Astrocyte (in vitro differentiated cells and primary cell): Measurements from ENCODE around the gene RYR2. TPM values are rescaled to one million over a fixed set of nuclear protein-coding genes. Genes with fewer than 3 reads are reported as not detected.
A peak's percentile ranks its signal among the peaks of the same experiment; 100 is the strongest.

Experiments
- DNase-seq: peaks from one replicate; pipeline ENCODE4 v3.0.0-alpha.2; 2010; ENCODE audit warnings: low read depth
- FAIRE-seq: peaks from 2 replicates; lab custom pipeline; 2011; peaks lifted over from hg19 to GRCh38; lab: Jason Lieb, UNC
- H2AFZ ChIP-seq: 2 replicates; pipeline ENCODE4 v1.6.0; 2012; ENCODE audit warnings: low read depth, low read length, inconsistent platforms
- H3K27ac ChIP-seq: 2 replicates; pipeline ENCODE4 v1.5.1; 2011; ENCODE audit warnings: low read depth, low read length, inconsistent platforms
- H3K27me3 ChIP-seq: 2 replicates; pipeline ENCODE4 v1.6.0; 2011; ENCODE audit warnings: low read length, inconsistent platforms; ENCODE audit not compliant: insufficient read depth
- H3K36me3 ChIP-seq: 2 replicates; pipeline ENCODE4 v1.5.1; 2011; ENCODE audit warnings: low read length, inconsistent platforms; ENCODE audit not compliant: insufficient read depth
- H3K4me1 ChIP-seq: 2 replicates; pipeline ENCODE4 v1.5.1; 2011; ENCODE audit warnings: low read length, inconsistent platforms; ENCODE audit not compliant: insufficient read depth
- H3K4me2 ChIP-seq: 2 replicates; pipeline ENCODE4 v1.6.0; 2012; ENCODE audit warnings: low read length, inconsistent platforms
- H3K4me3 ChIP-seq: 2 replicates; pipeline ENCODE4 v1.5.1; 2011; ENCODE audit warnings: low read depth, mild to moderate bottlenecking, low read length, inconsistent platforms; ENCODE audit not compliant: insufficient read depth
- H3K79me2 ChIP-seq: 2 replicates; pipeline ENCODE4 v1.6.0; 2012; ENCODE audit warnings: mild to moderate bottlenecking, low read length, inconsistent platforms; ENCODE audit not compliant: insufficient read depth
- H3K9ac ChIP-seq: 2 replicates; pipeline ENCODE4 v1.6.0; 2012; ENCODE audit warnings: mild to moderate bottlenecking, low read length, inconsistent platforms
- H3K9me3 ChIP-seq: 2 replicates; pipeline ENCODE4 v1.5.1; 2012; ENCODE audit warnings: low read depth, mild to moderate bottlenecking, low read length, inconsistent platforms; ENCODE audit not compliant: insufficient read depth
- H4K20me1 ChIP-seq: 2 replicates; pipeline ENCODE4 v1.6.0; 2012; ENCODE audit warnings: low read length, inconsistent platforms; ENCODE audit not compliant: insufficient read depth
- H3K27ac Mint-ChIP-seq: one replicate; pipeline ENCODE4 v1.8.0; 2021; ENCODE audit warnings: mild to moderate bottlenecking, mixed read lengths; ENCODE audit not compliant: unreplicated experiment
- H3K27me3 Mint-ChIP-seq: one replicate; pipeline ENCODE4 v1.8.0; 2021; ENCODE audit warnings: low read depth, mixed read lengths; ENCODE audit not compliant: unreplicated experiment
- H3K36me3 Mint-ChIP-seq: one replicate; pipeline ENCODE4 v1.8.0; 2021; ENCODE audit warnings: low read depth, mixed read lengths; ENCODE audit not compliant: unreplicated experiment
- H3K4me1 Mint-ChIP-seq: one replicate; pipeline ENCODE4 v1.8.0; 2021; ENCODE audit warnings: low read depth, mixed read lengths; ENCODE audit not compliant: unreplicated experiment
- H3K4me3 Mint-ChIP-seq: one replicate; pipeline ENCODE4 v1.8.0; 2021; ENCODE audit warnings: mild to moderate bottlenecking, moderate library complexity, mixed read lengths; ENCODE audit not compliant: unreplicated experiment
- H3K9me3 Mint-ChIP-seq: one replicate; pipeline ENCODE4 v1.8.0; 2021; ENCODE audit warnings: mild to moderate bottlenecking, mixed read lengths; ENCODE audit not compliant: unreplicated experiment
- CTCF ChIP-seq: IDR thresholded peaks from 2 replicates; pipeline ENCODE4 v1.5.1; 2011; ENCODE audit warnings: low read depth, mild to moderate bottlenecking, inconsistent platforms, low read length, moderate library complexity; ENCODE audit not compliant: insufficient read depth
- EZH2 ChIP-seq: IDR thresholded peaks from 2 replicates; pipeline ENCODE4 v1.6.1; 2012; ENCODE audit warnings: mild to moderate bottlenecking, low read length, inconsistent platforms; ENCODE audit not compliant: insufficient read depth
- total RNA-seq: library from RNA; stranded (reverse); gene quantifications from 2 replicates; pipeline ENCODE4 v1.2.1, GENCODE V29; 2021

RYR2 gene
- total RNA-seq, 1 donor from 2014 or later, result 0.30 TPM

- peaks cover 9% of the 10 kb centered on the region for H3K9me3 Mint-ChIP-seq
Measured at GRCh38 chr1:236997361-236997760, 44.6 kb upstream of the RYR2 start.

GRCh38 chr1:236997882-236998281 lies 44.1 kb upstream of the RYR2 start:
- peaks cover 10% of the 10 kb centered on the region for H3K27me3 Mint-ChIP-seq
- H3K9ac ChIP-seq, result no peak overlapping the region
- no peaks in the 10 kb centered on the region for H3K79me2 ChIP-seq
- no peaks in the 10 kb centered on the region for H3K4me1 ChIP-seq
- no peak overlapping the region for H3K4me3 ChIP-seq
- DNase-seq (no peak), FAIRE-seq (no peak)
- H3K4me3 Mint-ChIP-seq, result no peak overlapping the region
- no peaks in the 10 kb centered on the region for H3K4me1 Mint-ChIP-seq
- peak overlapping the region; percentile 26 for H3K27ac Mint-ChIP-seq
- H2AFZ ChIP-seq, result no peak overlapping the region
- no peaks in the 10 kb centered on the region for H3K9me3 ChIP-seq
- peaks cover 9% of the 10 kb centered on the region for H3K9me3 Mint-ChIP-seq
- no peak overlapping the region for H3K4me2 ChIP-seq
- no peak for TF ChIP-seq CTCF
- TF ChIP-seq EZH2, result no peak
- H3K27ac ChIP-seq, result no peak overlapping the region
- no peaks in the 10 kb centered on the region for H3K36me3 Mint-ChIP-seq
- no peaks in the 10 kb centered on the region for H3K36me3 ChIP-seq
- H3K27me3 ChIP-seq, result no peaks in the 10 kb centered on the region
- H4K20me1 ChIP-seq, result no peaks in the 10 kb centered on the region

More at GRCh38 chr1:236997361-236997760, 44.6 kb upstream of the RYR2 start:
- H3K9ac ChIP-seq, result no peak overlapping the region
- Mint-ChIP-seq H3K27ac (no peak overlapping the region), H3K27me3 (peaks cover 9% of the 10 kb centered on the region), H3K36me3 (no peaks in the 10 kb centered on the region), H3K4me1 (no peaks in the 10 kb centered on the region), H3K4me3 (no peak overlapping the region)
- no peaks in the 10 kb centered on the region for H3K4me1 ChIP-seq
- FAIRE-seq, result no peak
- no peak for TF ChIP-seq CTCF
- TF ChIP-seq EZH2, result no peak
- H3K36me3 ChIP-seq, result no peaks in the 10 kb centered on the region
- H4K20me1 ChIP-seq, result no peaks in the 10 kb centered on the region
- no peaks in the 10 kb centered on the region for H3K79me2 ChIP-seq
- no peaks in the 10 kb centered on the region for H3K9me3 ChIP-seq
- H2AFZ ChIP-seq, result no peak overlapping the region
- no peak overlapping the region for H3K4me2 ChIP-seq
- no peak for DNase-seq
- H3K27me3 ChIP-seq, result no peaks in the 10 kb centered on the region
- no peak overlapping the region for H3K27ac ChIP-seq
- H3K4me3 ChIP-seq, result no peak overlapping the region

- no peak for TF ChIP-seq EZH2
- TF ChIP-seq CTCF, result no peak
- FAIRE-seq (no peak), DNase-seq (no peak)
- Histone ChIP-seq H3K4me2 (no peak overlapping the region), H3K79me2 (no peaks in the 10 kb centered on the region), H3K36me3 (no peaks in the 10 kb centered on the region), H3K4me3 (no peak overlapping the region), H3K27ac (no peak overlapping the region), H3K4me1 (no peaks in the 10 kb centered on the region), H3K9ac (no peak overlapping the region), H4K20me1 (no peaks in the 10 kb centered on the region), H3K9me3 (no peaks in the 10 kb centered on the region), H2AFZ (no peak overlapping the region), H3K27me3 (no peaks in the 10 kb centered on the region)
- Mint-ChIP-seq H3K27me3 (peaks cover 10% of the 10 kb centered on the region), H3K36me3 (no peaks in the 10 kb centered on the region), H3K9me3 (peaks cover 6% of the 10 kb centered on the region), H3K27ac (no peak overlapping the region), H3K4me3 (no peak overlapping the region), H3K4me1 (no peaks in the 10 kb centered on the region)
Measured at GRCh38 chr1:236998546-236998945, 43.4 kb upstream of the RYR2 start.
